ENCODE measurements around the gene IGFALS.

Gene IGFALS

DNA sequence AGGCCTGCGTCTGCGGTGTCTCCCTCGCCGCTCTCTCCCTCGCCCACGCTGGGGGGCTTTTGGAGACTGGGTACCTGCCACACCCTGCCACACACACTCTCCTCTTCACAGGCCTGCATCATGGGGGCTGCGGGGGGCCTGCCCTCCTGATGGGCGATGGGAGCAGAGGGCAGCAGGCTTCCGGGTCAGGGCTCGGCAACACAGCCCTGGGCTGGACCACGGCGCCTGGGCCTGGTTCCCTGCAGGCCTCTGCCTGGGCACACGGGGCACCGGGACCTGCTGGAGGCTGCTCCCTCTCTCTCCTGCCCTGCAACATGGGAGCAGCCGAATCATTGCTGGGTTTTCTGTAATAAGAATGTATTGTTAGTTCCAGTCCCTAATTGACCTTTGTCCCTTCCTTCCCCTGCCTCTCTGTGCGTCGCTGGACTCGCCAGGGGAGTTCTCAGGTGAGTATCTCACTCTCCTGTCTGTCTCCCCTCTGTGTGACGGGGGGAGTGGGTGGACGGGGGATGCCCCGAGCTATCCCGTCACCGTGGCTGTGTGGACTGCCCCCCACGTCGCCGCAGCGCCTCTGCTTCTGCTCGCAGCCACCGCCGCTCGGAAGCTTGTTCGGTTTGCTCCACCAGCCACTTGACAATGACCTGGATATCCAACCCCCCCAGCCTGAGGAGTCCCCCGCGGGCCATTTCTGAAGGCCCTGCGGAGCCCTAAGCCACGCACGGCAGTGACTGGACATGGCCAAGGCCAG, 35.6 kb downstream of the IGFALS start:
- TF ChIP-seq CTCF (IDR thresholded peaks at IDR 0.05; ENCODE audit: borderline replicate concordance, insufficient read depth, low read depth, low read length) = no peak
- no peak overlapping the region for H3K4me3 ChIP-seq (ENCODE audit: low read depth, low read length)

- H3K4me3 ChIP-seq (ENCODE audit: low read depth, low read length) = no peak overlapping the region
- no peak for TF ChIP-seq CTCF (IDR thresholded peaks at IDR 0.05; ENCODE audit: borderline replicate concordance, insufficient read depth, low read depth, low read length)
These were observed 39.3 kb downstream of the IGFALS start for GRCh38 chr16:1754204-1754603.

GRCh38 chr16:1752853-1753252, 40.7 kb downstream of the IGFALS start:
- H3K4me3 ChIP-seq (ENCODE audit: low read depth, low read length) = no peak overlapping the region
- TF ChIP-seq CTCF (IDR thresholded peaks at IDR 0.05; ENCODE audit: borderline replicate concordance, insufficient read depth, low read depth, low read length) = no peak

DNA sequence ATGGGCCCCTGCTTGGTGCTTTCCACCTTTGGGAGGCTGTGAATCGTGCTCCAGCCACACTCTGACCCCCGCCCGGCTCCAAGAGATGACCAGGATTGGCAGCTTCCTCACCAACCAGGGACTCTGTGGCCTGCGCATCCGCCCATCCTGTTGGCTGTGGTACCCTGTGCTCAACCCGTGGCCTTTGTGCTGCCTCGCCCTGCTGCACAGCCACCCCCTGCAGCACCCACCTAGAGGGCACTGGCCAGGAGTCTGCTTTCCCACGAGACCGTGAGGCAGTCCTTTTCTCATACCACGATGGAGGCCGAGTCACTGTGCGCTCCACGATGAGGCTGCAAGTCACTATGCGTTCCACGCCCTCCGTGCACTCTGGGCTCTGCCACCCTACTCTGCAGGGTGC, 41.6 kb downstream of the IGFALS start:
- no peak overlapping the region for H3K4me3 ChIP-seq (ENCODE audit: low read depth, low read length)
- no peak for TF ChIP-seq CTCF (IDR thresholded peaks at IDR 0.05; ENCODE audit: borderline replicate concordance, insufficient read depth, low read depth, low read length)

DNA sequence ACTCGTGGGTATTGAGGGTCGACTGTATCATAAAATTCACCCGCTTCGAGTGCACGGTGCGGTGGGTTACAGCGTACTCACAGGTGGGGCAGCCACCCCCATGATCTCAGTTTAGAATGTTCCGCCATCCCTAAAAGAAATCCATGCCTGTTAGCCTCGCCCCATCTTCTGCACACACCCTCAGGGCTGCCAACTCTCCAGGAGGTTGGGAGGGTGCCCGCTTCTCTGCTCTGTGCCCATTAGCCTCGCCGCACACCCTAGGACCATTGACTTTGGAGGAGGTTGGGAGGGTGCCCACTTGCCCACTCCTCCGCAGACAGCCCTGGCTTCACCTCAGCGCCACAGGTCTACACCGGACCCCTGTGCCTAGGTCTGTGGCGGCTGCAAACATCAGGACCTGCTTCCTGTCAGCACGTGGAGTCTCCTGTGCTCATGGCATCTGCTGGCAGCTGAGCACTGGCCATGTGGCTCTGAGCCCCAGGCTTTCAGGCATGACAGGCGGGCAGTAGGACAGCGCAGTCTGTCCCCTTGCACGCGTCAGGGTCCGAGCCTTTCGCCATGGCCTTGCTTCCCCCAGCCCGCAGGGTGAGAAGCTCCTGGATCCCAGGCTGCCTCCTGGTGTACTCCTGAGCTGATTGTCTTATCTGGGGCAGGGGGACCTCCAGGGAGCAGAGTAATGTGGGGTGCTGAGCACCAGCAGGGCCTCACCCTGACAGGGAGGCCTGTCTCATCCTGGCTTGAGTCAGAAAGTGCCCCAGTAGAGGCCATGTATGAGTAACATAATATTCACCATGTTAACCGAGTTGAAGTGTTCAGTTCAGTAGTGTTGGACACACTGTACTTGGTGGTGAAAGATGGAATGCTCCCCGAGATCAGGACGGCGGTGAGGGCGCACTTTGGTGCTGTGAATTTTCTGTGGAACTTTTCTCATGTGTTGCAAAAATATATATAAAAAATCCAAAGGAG, 44.1 kb downstream of the IGFALS start:
- no peak overlapping the region for H3K4me3 ChIP-seq (ENCODE audit: low read depth, low read length)
- TF ChIP-seq CTCF (IDR thresholded peaks at IDR 0.05; ENCODE audit: borderline replicate concordance, insufficient read depth, low read depth, low read length) = no peak

DNA sequence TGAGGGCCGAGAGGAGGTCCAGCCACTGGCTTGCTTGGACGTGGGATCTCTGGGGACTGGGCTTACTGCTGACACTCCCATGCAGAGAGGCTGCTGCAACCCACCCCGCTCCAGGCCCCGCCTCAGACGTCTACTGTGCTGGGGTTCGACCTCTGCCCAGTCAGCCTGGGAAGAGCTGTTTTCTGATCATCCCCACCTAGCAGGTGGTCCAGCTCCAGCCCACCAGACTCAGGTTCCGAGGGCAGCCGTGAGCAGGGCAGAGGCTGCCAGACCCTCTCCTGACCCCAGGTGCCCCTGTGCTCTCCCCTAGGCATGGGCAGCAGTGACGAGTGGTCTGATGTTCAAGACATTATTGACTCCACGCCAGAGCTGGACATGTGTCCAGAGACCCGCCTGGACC, 45.6 kb downstream of the IGFALS start:
- no peak overlapping the region for H3K4me3 ChIP-seq (ENCODE audit: low read depth, low read length)
- no peak for TF ChIP-seq CTCF (IDR thresholded peaks at IDR 0.05; ENCODE audit: borderline replicate concordance, insufficient read depth, low read depth, low read length)
